ENCODE measurements around the gene TUBB2B. TPM values are rescaled to one million over a fixed set of nuclear protein-coding genes. Genes with fewer than 3 reads are reported as not detected.

TUBB2B gene
- total and polyA plus RNA-seq, 2 donors (not counting 3 experiments of a cell fraction or from before 2014, with no cell fraction given) = 5.1 to 8.3 TPM

DNA sequence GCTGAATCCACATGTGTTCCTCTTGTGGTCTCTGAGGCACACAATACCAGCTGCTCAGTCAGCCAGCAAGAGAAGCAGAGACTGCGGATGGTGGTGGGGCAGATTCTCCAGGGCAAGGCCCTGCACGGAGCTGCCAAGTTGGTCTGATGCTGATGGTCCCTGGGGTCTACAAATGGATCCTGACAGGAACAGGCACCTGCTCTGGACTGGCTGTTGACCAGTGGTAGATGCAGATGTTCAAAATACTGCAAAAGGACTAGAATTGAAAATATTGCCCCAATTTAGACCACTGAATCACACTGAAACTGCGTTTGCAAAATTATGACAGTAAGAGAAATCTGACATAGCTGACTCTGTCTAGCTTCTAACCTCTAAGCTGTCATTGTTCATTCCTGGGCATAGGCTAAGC lies 40.5 kb downstream of the TUBB2B start:
- TF ChIP-seq JUN (IDR thresholded peaks at IDR 0.05; ENCODE audit: borderline replicate concordance, insufficient read depth, insufficient read length, low read depth) = no peak
- no peak for TF ChIP-seq POLR2AphosphoS5 (IDR thresholded peaks at IDR 0.05; ENCODE audit: insufficient read depth, low read depth, low read length)
- no peak for TF ChIP-seq FOS (IDR thresholded peaks at IDR 0.05; ENCODE audit: borderline replicate concordance, insufficient read depth, low read length)
- no peak for TF ChIP-seq MYC (IDR thresholded peaks at IDR 0.05; ENCODE audit: low read depth, low read length)
- TF ChIP-seq GATA2 (IDR thresholded peaks at IDR 0.05; ENCODE audit: insufficient read depth, insufficient read length, low read depth, low read length) = no peak
- TF ChIP-seq POLR2A (IDR thresholded peaks at IDR 0.05; ENCODE audit: low read depth, low read length) = no peak
- TF ChIP-seq EZH2 (IDR thresholded peaks at IDR 0.05; ENCODE audit: borderline replicate concordance, low read depth, low read length, severe bottlenecking) = no peak
- TF ChIP-seq, protein P1, sequence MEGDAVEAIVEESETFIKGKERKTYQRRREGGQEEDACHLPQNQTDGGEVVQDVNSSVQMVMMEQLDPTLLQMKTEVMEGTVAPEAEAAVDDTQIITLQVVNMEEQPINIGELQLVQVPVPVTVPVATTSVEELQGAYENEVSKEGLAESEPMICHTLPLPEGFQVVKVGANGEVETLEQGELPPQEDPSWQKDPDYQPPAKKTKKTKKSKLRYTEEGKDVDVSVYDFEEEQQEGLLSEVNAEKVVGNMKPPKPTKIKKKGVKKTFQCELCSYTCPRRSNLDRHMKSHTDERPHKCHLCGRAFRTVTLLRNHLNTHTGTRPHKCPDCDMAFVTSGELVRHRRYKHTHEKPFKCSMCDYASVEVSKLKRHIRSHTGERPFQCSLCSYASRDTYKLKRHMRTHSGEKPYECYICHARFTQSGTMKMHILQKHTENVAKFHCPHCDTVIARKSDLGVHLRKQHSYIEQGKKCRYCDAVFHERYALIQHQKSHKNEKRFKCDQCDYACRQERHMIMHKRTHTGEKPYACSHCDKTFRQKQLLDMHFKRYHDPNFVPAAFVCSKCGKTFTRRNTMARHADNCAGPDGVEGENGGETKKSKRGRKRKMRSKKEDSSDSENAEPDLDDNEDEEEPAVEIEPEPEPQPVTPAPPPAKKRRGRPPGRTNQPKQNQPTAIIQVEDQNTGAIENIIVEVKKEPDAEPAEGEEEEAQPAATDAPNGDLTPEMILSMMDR (IDR thresholded peaks at IDR 0.05; ENCODE audit: extremely low read depth in 1 of 2, insufficient read depth in 1 of 2, low read depth in 1 of 2, low read length in 2 of 2) = no peak
- TF ChIP-seq, protein P2, sequence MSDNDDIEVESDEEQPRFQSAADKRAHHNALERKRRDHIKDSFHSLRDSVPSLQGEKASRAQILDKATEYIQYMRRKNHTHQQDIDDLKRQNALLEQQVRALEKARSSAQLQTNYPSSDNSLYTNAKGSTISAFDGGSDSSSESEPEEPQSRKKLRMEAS (IDR thresholded peaks at IDR 0.05; ENCODE audit: insufficient read depth, insufficient read length) = no peak
- Histone ChIP-seq H3K79me2 (ENCODE audit: control insufficient read depth, insufficient read depth, low read length) (no peaks in the 10 kb centered on the region), H3K9me1 (replicated peaks; ENCODE audit: control insufficient read depth, extremely low read depth, insufficient read depth, low read length) (no peaks in the 10 kb centered on the region), H3K9me3 (replicated peaks; ENCODE audit: control insufficient read depth, insufficient read depth, low read length) (no peaks in the 10 kb centered on the region), H2AFZ (ENCODE audit: low read depth, low read length) (no peak overlapping the region), H4K20me1 (replicated peaks; ENCODE audit: control insufficient read depth, extremely low read depth, insufficient read depth, low read length) (no peaks in the 10 kb centered on the region), H3K9ac (replicated peaks; ENCODE audit: extremely low read depth, insufficient read depth, low read length) (no peak overlapping the region), H3K36me3 (ENCODE audit: control insufficient read depth in 2 of 2, extremely low read depth in 1 of 2, insufficient read depth in 2 of 2, low read length in 2 of 2) (no peaks in the 10 kb centered on the region), H3K4me3 (replicated peaks in 1 of 3; ENCODE audit: insufficient read depth in 1 of 3, low read depth in 1 of 3, low read length in 3 of 3) (no peak overlapping the region), H3K27me3 (ENCODE audit: control insufficient read depth in 2 of 2, insufficient read depth in 2 of 2, low read length in 2 of 2) (peaks cover 10 to 17% of the 10 kb centered on the region in 2 experiments), H3K27ac (ENCODE audit: insufficient read depth, low read depth, low read length) (no peak overlapping the region), H3K4me1 (ENCODE audit: control insufficient read depth, extremely low read depth, insufficient read depth, low read length) (no peaks in the 10 kb centered on the region), H3K4me2 (ENCODE audit: insufficient read depth, low read length) (no peak overlapping the region)
- no TSS peak for BruUV-seq (replicated peaks)
- ChIA-PET CTCF (interaction anchor here (0.6 to 1.5 kb wide), 3 partner anchors 11 to 475 kb away, joined by 3 to 4 read pairs (median 3); no protein-coding TSS in a partner anchor), POLR2A (no interaction called here)
- intact Hi-C loops (cut with micrococcal nuclease) (no loop called here), dilution Hi-C loops (cut with MboI; ENCODE audit: extremely low pct_ligation_motif_present, low sequenced_read_pairs) (no loop called here)
- no peak for FAIRE-seq
- no peak for DNase-seq (ENCODE audit: low read depth, low spot score)
